Fibroblast of skin of abdomen (primary cell): ENCODE data around the gene AGRP. TPM values are rescaled to one million over a fixed set of nuclear protein-coding genes. Genes with fewer than 3 reads are reported as not detected.
"Not testable (repeated sequence)": the region's sequence is repeated elsewhere in the genome, so short reads cannot be mapped to it uniquely, and the experiment has no call there.

ENCODE experiments used
- DNase-seq: peaks from one replicate; pipeline ENCODE4 v3.0.0-alpha.2; 2013
- polyA plus RNA-seq, 2 experiments: library from polyadenylated mRNA; unstranded; fragments of 120-200 nt; gene quantifications; one replicate each; pipeline ENCODE4 v1.2.1, GENCODE V29; 2013; ENCODE audit not compliant: insufficient read length in 2 of 2

AGRP gene
- polyA plus RNA-seq (2013, experiment 1 of 2; ENCODE audit: insufficient read length), result not detected
- polyA plus RNA-seq (2013, experiment 2 of 2; ENCODE audit: insufficient read length), result not detected

- no peak for DNase-seq
Observed at GRCh38 chr16:67483150-67483549, at the start of gene AGRP. TSS of gene AGRP (minus strand) at chr16:67483547. CDS start at chr16:67483398, 149 bp downstream.

- DNase-seq, result no peak
Observed at GRCh38 chr16:67531247-67531646, 47.9 kb upstream of the AGRP start.

GRCh38 chr16:67530013-67530939 lies 46.9 kb upstream of the AGRP start:
- peak; percentile 54 for DNase-seq

GRCh38 chr16:67529582-67530012 lies 46.2 kb upstream of the AGRP start:
- DNase-seq, result no peak

- peak; percentile 32 for DNase-seq
Observed at GRCh38 chr16:67528870-67529581, 45.7 kb upstream of the AGRP start.

GRCh38 chr16:67528222-67528869 lies 45.0 kb upstream of the AGRP start, which contains the start of gene RIPOR1:
TSS of gene RIPOR1 (plus strand) at chr16:67528829. CDS start at chr16:67538447, 9,618 bp downstream.
- DNase-seq, result peak; percentile 31

GRCh38 chr16:67526149-67526791 lies 42.9 kb upstream of the AGRP start:
- no peak for DNase-seq

- DNase-seq, result peak; percentile 41
Observed at GRCh38 chr16:67525176-67525860, 42.0 kb upstream of the AGRP start.

GRCh38 chr16:67521095-67521804 lies 37.9 kb upstream of the AGRP start:
- DNase-seq, result peak; percentile 94

GRCh38 chr16:67519242-67519641 lies 35.9 kb upstream of the AGRP start:
- no peak for DNase-seq

- no peak for DNase-seq
Observed at GRCh38 chr16:67518676-67519075, 35.3 kb upstream of the AGRP start.

- DNase-seq, result no peak
Observed at GRCh38 chr16:67517661-67518423, 34.5 kb upstream of the AGRP start.

GRCh38 chr16:67517155-67517445 lies 33.8 kb upstream of the AGRP start:
- no peak for DNase-seq

GRCh38 chr16:67516296-67517154 lies 33.2 kb upstream of the AGRP start:
- DNase-seq, result peak; percentile 78

- DNase-seq, result peak; percentile 79
Observed at GRCh38 chr16:67514382-67514828, 31.1 kb upstream of the AGRP start.

- DNase-seq, result not testable (repeated sequence)
Observed at GRCh38 chr16:67513892-67514291, 30.5 kb upstream of the AGRP start.

- no peak for DNase-seq
Observed at GRCh38 chr16:67509016-67509415, 25.7 kb upstream of the AGRP start.

GRCh38 chr16:67506468-67506867 lies 23.1 kb upstream of the AGRP start:
- DNase-seq, result no peak
